ENCODE results near the gene LDLRAD2.
A peak's percentile ranks its signal among the peaks of the same experiment; 100 is the strongest.

Gene LDLRAD2

GRCh38 chr1:21864730-21865129, 52.7 kb downstream of the LDLRAD2 start:
- no peak for DNase-seq

GRCh38 chr1:21865609-21865942, 53.5 kb downstream of the LDLRAD2 start:
- no peak for DNase-seq

- peak; percentile 62 for DNase-seq
Observed at GRCh38 chr1:21865943-21866706, 54.1 kb downstream of the LDLRAD2 start.

GRCh38 chr1:21866707-21867043, 54.6 kb downstream of the LDLRAD2 start:
- DNase-seq = no peak

GRCh38 chr1:21867451-21867996, 55.5 kb downstream of the LDLRAD2 start:
- peak; percentile 31 for DNase-seq

- no peak for DNase-seq
Observed at GRCh38 chr1:21868482-21868881, 56.4 kb downstream of the LDLRAD2 start.

- peak; percentile 64 for DNase-seq
Observed at GRCh38 chr1:21868941-21869454, 56.9 kb downstream of the LDLRAD2 start.

- peak; percentile 89 for DNase-seq
Observed at GRCh38 chr1:21869620-21870121, 57.6 kb downstream of the LDLRAD2 start.

- DNase-seq = no peak
Observed at GRCh38 chr1:21870611-21871010, 58.5 kb downstream of the LDLRAD2 start.

GRCh38 chr1:21871943-21872342, 59.9 kb downstream of the LDLRAD2 start:
- DNase-seq = no peak

GRCh38 chr1:21872445-21873079, 60.5 kb downstream of the LDLRAD2 start:
- peak; percentile 12 for DNase-seq

GRCh38 chr1:21873174-21873573, 61.1 kb downstream of the LDLRAD2 start:
- DNase-seq = no peak

- DNase-seq = no peak
Observed at GRCh38 chr1:21873761-21874160, 61.7 kb downstream of the LDLRAD2 start.

- DNase-seq = peak; percentile 49
Observed at GRCh38 chr1:21874328-21874727, 62.3 kb downstream of the LDLRAD2 start.

Data from NCI-H1092 treated with DMSO at 0.1 percent for 48 hours (cell line).